Colonic mucosa (tissue), 4 donors: ENCODE results near the gene GRID1. TPM values are rescaled to one million over a fixed set of nuclear protein-coding genes. Genes with fewer than 3 reads are reported as not detected.
A peak's percentile ranks its signal among the peaks of the same experiment; 100 is the strongest.

ENCODE experiments used
- DNase-seq: peaks from one replicate; pipeline ENCODE4 v3.0.0-alpha.2; 2020
- H3K27ac ChIP-seq: fragments of 200-600 bp; one replicate; pipeline ENCODE4 v1.8.0; 2021
- H3K27me3 ChIP-seq: fragments of 200-600 bp; one replicate; pipeline ENCODE4 v1.8.0; 2021
- H3K36me3 ChIP-seq: fragments of 200-600 bp; one replicate; pipeline ENCODE4 v1.8.0; 2021
- H3K4me1 ChIP-seq: fragments of 200-600 bp; one replicate; pipeline ENCODE4 v1.8.0; 2021; ENCODE audit warnings: mild to moderate bottlenecking
- H3K4me3 ChIP-seq: fragments of 200-600 bp; one replicate; pipeline ENCODE4 v1.8.0; 2021
- H3K9ac ChIP-seq, 2 donors: one replicate each; pipeline ENCODE4 v1.7.0; 2013; ENCODE audit warnings: control low read depth in 2 of 2, low read depth in 2 of 2, low read length in 2 of 2
- H3K9me3 ChIP-seq: fragments of 200-600 bp; one replicate; pipeline ENCODE4 v1.8.0; 2021
- intact Hi-C: fragments of 100-400 bp; cut with DNase I; formaldehyde crosslinking; loops from one replicate; pipeline ENCODE4 v1.14.1; 2022
- total RNA-seq, 2 donors: library from RNA; stranded (reverse); fragmentation: NEBNext Ultra II Directional in 1 of 2; extraction: Animal tissue kit (Norgen Biotek cat#: 25700) in 1 of 2; gene quantifications; one replicate each; pipeline ENCODE4 v1.2.1, GENCODE V29; 2021
- TF ChIP-seq, protein P1 (sequence below): fragments of 200-600 bp; IDR thresholded peaks from one replicate; pipeline ENCODE4 v1.8.0; 2022; ENCODE audit warnings: antibody characterized with exemption, mild to moderate bottlenecking
- donor health status: healthy.
- donor health status: DM: no; HTN: no; CAD: no.
- donor health status: DM: no; HTN: no; CAD: no.

GRID1 gene
- total RNA-seq, 2 donors from 2014 or later = 0.30 to 0.37 TPM

- Histone ChIP-seq H3K4me1 (no peaks in the 10 kb centered on the region), H3K27me3 (no peaks in the 10 kb centered on the region), H3K9ac (peak overlapping the region in 1 of 2 donors; percentile 29), H3K4me3 (no peak overlapping the region), H3K9me3 (no peaks in the 10 kb centered on the region), H3K36me3 (no peaks in the 10 kb centered on the region), H3K27ac (peak overlapping the region; percentile 67)
- intact Hi-C loops = no loop called here
- no peak for DNase-seq
- TF ChIP-seq, protein P1, sequence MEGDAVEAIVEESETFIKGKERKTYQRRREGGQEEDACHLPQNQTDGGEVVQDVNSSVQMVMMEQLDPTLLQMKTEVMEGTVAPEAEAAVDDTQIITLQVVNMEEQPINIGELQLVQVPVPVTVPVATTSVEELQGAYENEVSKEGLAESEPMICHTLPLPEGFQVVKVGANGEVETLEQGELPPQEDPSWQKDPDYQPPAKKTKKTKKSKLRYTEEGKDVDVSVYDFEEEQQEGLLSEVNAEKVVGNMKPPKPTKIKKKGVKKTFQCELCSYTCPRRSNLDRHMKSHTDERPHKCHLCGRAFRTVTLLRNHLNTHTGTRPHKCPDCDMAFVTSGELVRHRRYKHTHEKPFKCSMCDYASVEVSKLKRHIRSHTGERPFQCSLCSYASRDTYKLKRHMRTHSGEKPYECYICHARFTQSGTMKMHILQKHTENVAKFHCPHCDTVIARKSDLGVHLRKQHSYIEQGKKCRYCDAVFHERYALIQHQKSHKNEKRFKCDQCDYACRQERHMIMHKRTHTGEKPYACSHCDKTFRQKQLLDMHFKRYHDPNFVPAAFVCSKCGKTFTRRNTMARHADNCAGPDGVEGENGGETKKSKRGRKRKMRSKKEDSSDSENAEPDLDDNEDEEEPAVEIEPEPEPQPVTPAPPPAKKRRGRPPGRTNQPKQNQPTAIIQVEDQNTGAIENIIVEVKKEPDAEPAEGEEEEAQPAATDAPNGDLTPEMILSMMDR = no peak
These were observed 723.3 kb downstream of the GRID1 start for GRCh38 chr10:85643171-85643844.

GRCh38 chr10:85642421-85643170 is 724.0 kb downstream of the GRID1 start:
- Histone ChIP-seq H3K27ac (peak overlapping the region; percentile 67), H3K4me3 (no peak overlapping the region), H3K4me1 (no peaks in the 10 kb centered on the region), H3K36me3 (no peaks in the 10 kb centered on the region), H3K9me3 (no peaks in the 10 kb centered on the region), H3K27me3 (no peaks in the 10 kb centered on the region), H3K9ac (peak overlapping the region in 1 of 2 donors; percentile 38)
- TF ChIP-seq, protein P1 = no peak
- intact Hi-C loops = no loop called here
- peak; percentile 31 for DNase-seq

DNA sequence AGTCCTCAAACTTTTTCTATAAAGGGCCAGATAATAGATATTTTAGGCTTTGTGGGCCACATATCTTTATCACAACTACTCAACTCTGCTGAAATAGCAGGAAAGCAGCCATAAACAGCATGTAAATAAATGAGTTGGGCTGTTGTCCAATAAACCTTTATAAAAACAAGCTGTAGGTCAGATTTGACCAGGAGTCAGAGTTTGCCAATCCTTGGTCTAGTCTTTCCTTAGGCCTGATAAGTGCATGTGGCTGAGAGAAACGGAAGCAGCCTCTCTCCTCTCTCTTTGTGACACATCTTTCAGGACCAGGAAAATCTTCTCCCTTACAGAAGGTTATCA is 724.5 kb downstream of the GRID1 start:
- intact Hi-C loops = no loop called here
- H3K36me3 ChIP-seq = no peaks in the 10 kb centered on the region
- no peaks in the 10 kb centered on the region for H3K27me3 ChIP-seq
- no peak overlapping the region for H3K4me3 ChIP-seq
- peak overlapping the region; percentile 67 for H3K27ac ChIP-seq
- DNase-seq = no peak
- TF ChIP-seq, protein P1 = no peak
- H3K9me3 ChIP-seq = no peaks in the 10 kb centered on the region
- H3K4me1 ChIP-seq = no peaks in the 10 kb centered on the region
- no peak overlapping the region for H3K9ac ChIP-seq

- Histone ChIP-seq H3K9ac (no peak overlapping the region), H3K27ac (peak overlapping the region; percentile 67), H3K4me1 (no peaks in the 10 kb centered on the region), H3K9me3 (no peaks in the 10 kb centered on the region), H3K4me3 (no peak overlapping the region), H3K36me3 (no peaks in the 10 kb centered on the region), H3K27me3 (no peaks in the 10 kb centered on the region)
- TF ChIP-seq, protein P1 = no peak
- no peak for DNase-seq
- intact Hi-C loops = no loop called here
These were observed 725.1 kb downstream of the GRID1 start for GRCh38 chr10:85641479-85642009.

- Histone ChIP-seq H3K9me3 (no peaks in the 10 kb centered on the region), H3K36me3 (no peaks in the 10 kb centered on the region), H3K9ac (no peak overlapping the region), H3K27me3 (no peaks in the 10 kb centered on the region), H3K27ac (no peak overlapping the region), H3K4me3 (no peak overlapping the region), H3K4me1 (no peaks in the 10 kb centered on the region)
- TF ChIP-seq, protein P1 = no peak
- no peak for DNase-seq
- intact Hi-C loops = no loop called here
These were observed 727.8 kb downstream of the GRID1 start for GRCh38 chr10:85638797-85639196.
